GM23338 (cell line): Measurements from ENCODE around the gene SEC14L1. TPM values are rescaled to one million over a fixed set of nuclear protein-coding genes. Genes with fewer than 3 reads are reported as not detected.

ENCODE experiments used
- ATAC-seq: fragments of 200-7000 bp; cut with Tn5 transposase; 3 replicates; pipeline ENCODE4 v1.9.1; 2020
- DNase-seq: peaks from one replicate; pipeline ENCODE4 v3.0.0-alpha.2; 2015; ENCODE audit warnings: low spot score
- H2AFZ ChIP-seq: fragments of 200-600 bp; sonication (generic); 2 replicates; pipeline ENCODE4 v1.8.0; 2016; ENCODE audit warnings: antibody characterized with exemption, mild to moderate bottlenecking, moderate library complexity
- H3F3A ChIP-seq: fragments of 200-600 bp; sonication (generic); replicated peaks from 2 replicates; pipeline ENCODE4 v1.8.0; 2017; ENCODE audit warnings: antibody characterized with exemption, mixed run types, low read depth
- H3K27ac ChIP-seq: fragments of 200-600 bp; sonication (generic); 2 replicates; pipeline ENCODE4 v1.6.1; 2016; ENCODE audit warnings: low read depth
- H3K27me3 ChIP-seq: fragments of 200-600 bp; sonication (generic); 2 replicates; pipeline ENCODE4 v1.8.0; 2016; ENCODE audit warnings: mild to moderate bottlenecking, mixed run types, moderate library complexity; ENCODE audit not compliant: insufficient read depth
- H3K36me3 ChIP-seq: fragments of 200-600 bp; sonication (generic); 2 replicates; pipeline ENCODE4 v1.8.0; 2016; ENCODE audit warnings: mild to moderate bottlenecking; ENCODE audit not compliant: insufficient read depth
- H3K4me1 ChIP-seq: fragments of 200-600 bp; sonication (generic); 2 replicates; pipeline ENCODE4 v1.8.0; 2016; ENCODE audit warnings: mild to moderate bottlenecking, moderate library complexity; ENCODE audit not compliant: insufficient read depth
- H3K4me2 ChIP-seq: fragments of 200-600 bp; sonication (generic); 2 replicates; pipeline ENCODE4 v1.7.1; 2017; ENCODE audit warnings: mixed run types
- H3K4me3 ChIP-seq: fragments of 200-600 bp; sonication (generic); 2 replicates; pipeline ENCODE4 v1.6.1; 2016; ENCODE audit warnings: mixed run types
- H3K79me2 ChIP-seq: fragments of 200-600 bp; sonication (generic); replicated peaks from 2 replicates; pipeline ENCODE4 v1.8.0; 2017; ENCODE audit warnings: mild to moderate bottlenecking; ENCODE audit not compliant: insufficient read depth
- H3K9me2 ChIP-seq: fragments of 200-600 bp; sonication (generic); 2 replicates; pipeline ENCODE4 v1.8.0; 2017; ENCODE audit not compliant: insufficient read depth
- H4K20me1 ChIP-seq: fragments of 200-600 bp; sonication (generic); replicated peaks from 2 replicates; pipeline ENCODE4 v1.8.0; 2017; ENCODE audit warnings: mild to moderate bottlenecking; ENCODE audit not compliant: insufficient read depth
- H3K27ac Mint-ChIP-seq: 2 replicates; pipeline ENCODE4 v1.8.0; 2020; ENCODE audit warnings: inconsistent platforms, mild to moderate bottlenecking, moderate library complexity, mixed read lengths
- H3K27me3 Mint-ChIP-seq: 3 replicates; pipeline ENCODE4 v1.8.0; 2022; ENCODE audit warnings: low read depth, mild to moderate bottlenecking, moderate library complexity, mixed read lengths, inconsistent platforms; ENCODE audit not compliant: insufficient read depth, poor library complexity
- H3K36me3 Mint-ChIP-seq: 3 replicates; pipeline ENCODE4 v1.8.0; 2021; ENCODE audit warnings: low read depth, mild to moderate bottlenecking, inconsistent platforms, moderate library complexity, mixed read lengths
- H3K4me1 Mint-ChIP-seq: 3 replicates; pipeline ENCODE4 v1.8.0; 2020; ENCODE audit warnings: mild to moderate bottlenecking, inconsistent platforms, mixed read lengths
- H3K4me3 Mint-ChIP-seq: 3 replicates; pipeline ENCODE4 v1.8.0; 2021; ENCODE audit warnings: moderate library complexity, mild to moderate bottlenecking, inconsistent platforms, mixed read lengths
- H3K9me3 Mint-ChIP-seq: 3 replicates; pipeline ENCODE4 v1.8.0; 2020; ENCODE audit warnings: moderate library complexity, mild to moderate bottlenecking, inconsistent platforms, mixed read lengths
- CREB1 ChIP-seq: fragments of 250-450 bp; sonication (Bioruptor Pico); IDR thresholded peaks from 2 replicates; pipeline ENCODE4 v1.5.0; 2020; ENCODE audit warnings: low read depth, mild to moderate bottlenecking, moderate library complexity
- CTCF ChIP-seq, 2 experiments: fragments of 200-600 bp in 1 of 2; sonication (generic) in 1 of 2; conservative IDR thresholded peaks; 2 replicates each; pipeline versions ENCODE4 v1.5.1 to v1.6.1; 2016 to 2017; ENCODE audit warnings: antibody characterized with exemption in 2 of 2, low read depth in 2 of 2, mild to moderate bottlenecking in 2 of 2, moderate library complexity in 1 of 2
- ETS1 ChIP-seq: IDR thresholded peaks from 2 replicates; pipeline ENCODE4 v1.6.1; 2016; ENCODE audit warnings: antibody characterized with exemption
- EZH2 ChIP-seq: fragments of 200-600 bp; sonication (generic); IDR thresholded peaks from one replicate; pipeline ENCODE4 v1.8.0; 2017; ENCODE audit warnings: antibody characterized with exemption, mild to moderate bottlenecking, low read depth; ENCODE audit not compliant: unreplicated experiment
- EZH2phosphoT487 ChIP-seq: fragments of 200-600 bp; sonication (generic); IDR thresholded peaks from one replicate; pipeline ENCODE4 v1.8.1; 2018; ENCODE audit warnings: antibody characterized with exemption; ENCODE audit not compliant: unreplicated experiment
- JUNB ChIP-seq: IDR thresholded peaks from one replicate; pipeline ENCODE4 v1.6.1; 2016; ENCODE audit warnings: antibody characterized with exemption; ENCODE audit not compliant: unreplicated experiment
- NANOG ChIP-seq: IDR thresholded peaks from 2 replicates; pipeline ENCODE4 v1.6.1; 2016; ENCODE audit warnings: antibody characterized with exemption, borderline replicate concordance
- POLR2AphosphoS5 ChIP-seq: IDR thresholded peaks from 2 replicates; pipeline ENCODE4 v1.6.1; 2016; ENCODE audit warnings: antibody characterized with exemption, low read depth
- REST ChIP-seq: IDR thresholded peaks from one replicate; pipeline ENCODE4 v1.6.1; 2018; ENCODE audit warnings: antibody characterized with exemption; ENCODE audit not compliant: unreplicated experiment
- STAT1 ChIP-seq: IDR thresholded peaks from one replicate; pipeline ENCODE4 v1.6.1; 2016; ENCODE audit warnings: antibody characterized with exemption; ENCODE audit not compliant: unreplicated experiment
- ZNF331 ChIP-seq: fragments of 250-450 bp; sonication (Bioruptor Pico); IDR thresholded peaks from 2 replicates; pipeline ENCODE4 v1.5.0; 2020; ENCODE audit warnings: low read depth, mild to moderate bottlenecking, moderate library complexity
- polyA plus RNA-seq: library from polyadenylated mRNA; unstranded; fragments of >200 nt; fragmentation: Nextera tagmentation; extraction: Ambion mirVana; gene quantifications from 2 replicates; pipeline ENCODE4 v1.2.1, GENCODE V29; 2016
- total RNA-seq: library from RNA; depleted of rRNA; stranded (reverse); fragments of >200 nt; shearing (Covaris generic); gene quantifications from 2 replicates; pipeline ENCODE4 v1.2.3, GENCODE V29; 2014

Gene SEC14L1
- total and polyA plus RNA-seq, 2 experiments from 2014 or later, result 26.8 to 54.8 TPM

- TF ChIP-seq EZH2, result no peak
- TF ChIP-seq REST, result no peak
- TF ChIP-seq ETS1, result no peak
- no peak for TF ChIP-seq POLR2AphosphoS5
- TF ChIP-seq STAT1, result no peak
- no peak for TF ChIP-seq NANOG
Measured at GRCh38 chr17:77115947-77116346, 24.8 kb upstream of the SEC14L1 start (continued).

- H3K27ac Mint-ChIP-seq, result no peak overlapping the region
- TF ChIP-seq ETS1 (no peak), NANOG (no peak), EZH2 (no peak), EZH2phosphoT487 (no peak), JUNB (no peak), CREB1 (no peak), CTCF (conservative IDR thresholded peaks at IDR 0.05; ENCODE audit: low read depth in 2 of 2) (no peak), REST (no peak), STAT1 (no peak), ZNF331 (no peak), POLR2AphosphoS5 (no peak)
Measured at GRCh38 chr17:77116371-77116860, 24.4 kb upstream of the SEC14L1 start.

More at GRCh38 chr17:77116371-77116860, 24.4 kb upstream of the SEC14L1 start:
- Histone ChIP-seq H3F3A (no peaks in the 10 kb centered on the region), H2AFZ (no peak overlapping the region), H3K27me3 (no peaks in the 10 kb centered on the region), H3K4me1 (no peaks in the 10 kb centered on the region), H3K36me3 (no peaks in the 10 kb centered on the region), H3K4me3 (no peak overlapping the region), H3K4me2 (no peak overlapping the region), H3K9me2 (no peaks in the 10 kb centered on the region), H3K27ac (no peak overlapping the region), H4K20me1 (no peaks in the 10 kb centered on the region), H3K79me2 (no peaks in the 10 kb centered on the region)
- H3K4me1 Mint-ChIP-seq, result no peaks in the 10 kb centered on the region; the same call in 2 of the 3 replicates
- H3K36me3 Mint-ChIP-seq, result no peaks in the 10 kb centered on the region
- DNase-seq (no peak), ATAC-seq (no peak)
- H3K4me3 Mint-ChIP-seq, result no peak overlapping the region
- peaks cover 6% of the 10 kb centered on the region for H3K27me3 Mint-ChIP-seq
- no peaks in the 10 kb centered on the region for H3K9me3 Mint-ChIP-seq
